SK-N-SH (cell line): Measurements from ENCODE around the gene ANKRD18A. TPM values are rescaled to one million over a fixed set of nuclear protein-coding genes. Genes with fewer than 3 reads are reported as not detected.
"Not testable (repeated sequence)": the region's sequence is repeated elsewhere in the genome, so short reads cannot be mapped to it uniquely, and the experiment has no call there.

ENCODE experiments used
- CTCF ChIA-PET: fragments of 300-600, 350-600 bp; formaldehyde crosslinking; extraction: SDS; loops from one replicate; lab custom pipeline; 2021; lab: Yijun Ruan, JAX
- POLR2A ChIA-PET: fragments of 350-600 bp; sonication (Branson Sonifier 250); formaldehyde crosslinking; extraction: SDS; loops from one replicate; lab custom pipeline; 2020; ENCODE audit warnings: antibody characterized with exemption, inconsistent platforms; lab: Yijun Ruan, JAX
- DNase-seq: peaks from one replicate; pipeline ENCODE4 v3.0.0; 2012
- H2AFZ ChIP-seq: fragments of 200-600 bp; sonication (generic); 2 replicates; pipeline ENCODE4 v1.8.1; 2016; ENCODE audit warnings: antibody characterized with exemption, mild to moderate bottlenecking, low read depth
- H3F3A ChIP-seq: fragments of 200-600 bp; sonication (generic); replicated peaks from 2 replicates; pipeline ENCODE3; 2016; ENCODE audit warnings: antibody characterized with exemption, mild to moderate bottlenecking; ENCODE audit not compliant: insufficient read depth
- H3K27ac ChIP-seq, 2 experiments: fragments of 200-500 bp in 1 of 2; fragments of 200-600 bp in 1 of 2; sonication (Bioruptor generic) in 1 of 2; sonication (generic), shearing (Covaris generic) in 1 of 2; 2 replicates each; pipeline versions ENCODE4 v1.5.1 to v1.6.1; 2014 to 2016; ENCODE audit warnings: low read depth in 2 of 2, inconsistent platforms in 1 of 2, low read length in 1 of 2, mild to moderate bottlenecking in 1 of 2, mixed read lengths in 1 of 2
- H3K27me3 ChIP-seq: fragments of 200-600 bp; sonication (generic), shearing (Covaris generic); 2 replicates; pipeline ENCODE4 v1.6.1; 2016; ENCODE audit warnings: mixed run types; ENCODE audit not compliant: insufficient read depth
- H3K36me3 ChIP-seq, 2 experiments: fragments of 200-500 bp in 1 of 2; fragments of 200-600 bp in 1 of 2; sonication (Bioruptor generic) in 1 of 2; sonication (generic) in 1 of 2; replicated peaks in 1 of 2; 2 replicates each; pipeline versions ENCODE3 to v1.5.1; 2014 to 2016; ENCODE audit warnings: low read length in 1 of 2, mild to moderate bottlenecking in 1 of 2; ENCODE audit not compliant: insufficient read depth in 2 of 2, control insufficient read depth in 1 of 2
- H3K4me1 ChIP-seq, 2 experiments: fragments of 200-500 bp in 1 of 2; fragments of 200-600 bp in 1 of 2; sonication (Bioruptor generic) in 1 of 2; sonication (generic), shearing (Covaris generic) in 1 of 2; 2 replicates each; pipeline versions ENCODE4 v1.5.1 to v1.6.1; 2014 to 2016; ENCODE audit warnings: low read depth in 1 of 2, low read length in 1 of 2, mixed run types in 1 of 2; ENCODE audit not compliant: insufficient read depth in 2 of 2, control insufficient read depth in 1 of 2
- H3K4me2 ChIP-seq: fragments of 200-600 bp; sonication (generic), shearing (Covaris generic); 2 replicates; pipeline ENCODE4 v1.6.1; 2017; ENCODE audit warnings: mixed run types
- H3K4me3 ChIP-seq, 2 experiments: fragments of 200-500 bp in 1 of 2; fragments of 200-600 bp in 1 of 2; sonication (Bioruptor generic) in 1 of 2; sonication (generic), shearing (Covaris generic) in 1 of 2; 2 replicates each; pipeline versions ENCODE4 v1.5.1 to v1.8.1; 2014 to 2016; ENCODE audit warnings: low read depth in 2 of 2, inconsistent platforms in 1 of 2, low read length in 1 of 2, mild to moderate bottlenecking in 1 of 2, mixed read lengths in 1 of 2, moderate library complexity in 1 of 2
- H3K79me2 ChIP-seq: fragments of 200-600 bp; sonication (generic); 2 replicates; pipeline ENCODE4 v1.8.1; 2017; ENCODE audit warnings: mild to moderate bottlenecking; ENCODE audit not compliant: insufficient read depth
- H3K9ac ChIP-seq: fragments of 200-600 bp; sonication (generic); 2 replicates; pipeline ENCODE4 v1.6.1; 2017; ENCODE audit warnings: mixed run types
- H3K9me2 ChIP-seq: fragments of 200-600 bp; sonication (generic); 2 replicates; pipeline ENCODE4 v1.6.1; 2017; ENCODE audit warnings: mixed run types
- H3K9me3 ChIP-seq: fragments of 200-600 bp; sonication (generic); 2 replicates; pipeline ENCODE4 v1.6.1; 2017; ENCODE audit warnings: mixed run types, mild to moderate bottlenecking, moderate library complexity
- H4K20me1 ChIP-seq: fragments of 200-600 bp; sonication (generic); 2 replicates; pipeline ENCODE4 v1.6.1; 2017; ENCODE audit warnings: mild to moderate bottlenecking, mixed run types; ENCODE audit not compliant: insufficient read depth
- WGBS: methylation state at CpG from one replicate; pipeline ENCODE4 v1.1.6; 2017; ENCODE audit warnings: low lambda C conversion rate; 5-methylcytosine and 5-hydroxymethylcytosine counted together
- polyA plus RNA-seq, 3 experiments: library from polyadenylated mRNA; depleted of rRNA; stranded (reverse); fragments of >200 nt; gene quantifications; 2 replicates each; pipeline ENCODE4 v1.2.3, GENCODE V29; 2012

Gene ANKRD18A
- polyA plus RNA-seq, 1 of the 3 experiments (the other 2 are of a cell fraction), result 0.02 TPM

- H3K36me3 ChIP-seq, H3K9me3 ChIP-seq, H3K4me2 ChIP-seq, DNase-seq, H3K9ac ChIP-seq, H3K27ac ChIP-seq, H3K79me2 ChIP-seq, H3K27me3 ChIP-seq, H3F3A ChIP-seq, H3K4me3 ChIP-seq, H2AFZ ChIP-seq, CTCF ChIA-PET, H3K9me2 ChIP-seq, H4K20me1 ChIP-seq, POLR2A ChIA-PET, H3K4me1 ChIP-seq: not testable (repeated sequence)
- 22% methylated on average over 3 of the region's 3 CpGs for WGBS
Measured at GRCh38 chr9:38559172-38559571, 61.2 kb downstream of the ANKRD18A start.

DNA sequence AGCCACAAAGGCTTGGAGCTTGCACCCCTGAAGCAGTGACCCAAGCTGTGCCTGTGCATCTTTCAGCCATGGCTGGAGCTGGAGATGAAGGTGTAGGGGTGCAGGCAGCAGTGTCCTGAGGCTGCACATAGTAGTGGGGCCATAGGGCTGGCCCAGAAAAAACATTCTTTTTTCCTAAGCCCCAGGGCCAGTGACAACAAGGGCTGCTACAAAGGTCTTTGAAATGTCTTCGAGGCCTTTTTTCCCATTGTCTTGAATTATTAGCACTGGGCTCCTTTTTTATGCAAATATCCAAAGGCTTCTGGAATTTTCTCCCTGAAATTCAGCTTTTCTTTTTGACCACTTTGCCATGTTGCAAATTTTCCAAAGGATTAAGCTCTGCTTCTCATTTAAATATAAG is 62.6 kb downstream of the ANKRD18A start:
- POLR2A ChIA-PET, DNase-seq, H3K4me1 ChIP-seq, CTCF ChIA-PET, H4K20me1 ChIP-seq, H3K27me3 ChIP-seq, H3K9ac ChIP-seq, H3F3A ChIP-seq, H3K9me3 ChIP-seq, H3K27ac ChIP-seq, H3K9me2 ChIP-seq, H3K4me3 ChIP-seq, H2AFZ ChIP-seq, H3K4me2 ChIP-seq, H3K79me2 ChIP-seq, H3K36me3 ChIP-seq: not testable (repeated sequence)
- 5% methylated on average over 1 of the region's 1 CpG for WGBS

DNA sequence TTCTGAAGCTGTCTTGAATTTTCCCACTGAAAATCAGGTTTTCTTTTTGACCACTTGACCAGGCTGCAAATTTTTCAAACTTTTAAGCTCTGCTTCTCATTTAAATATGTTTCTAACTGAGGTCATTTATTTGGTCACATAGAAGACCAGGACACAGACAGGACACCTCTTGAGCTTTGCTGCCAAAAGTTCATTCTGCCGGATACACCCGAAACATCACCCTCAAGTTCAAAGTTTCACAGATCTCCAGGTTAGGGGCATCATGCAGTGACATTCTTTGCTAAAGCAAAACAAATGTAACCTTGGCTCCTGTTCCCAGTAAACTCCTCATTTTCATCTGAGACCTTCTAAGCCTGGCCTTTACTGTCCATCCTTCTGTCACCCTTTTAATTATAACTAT is 65.4 kb downstream of the ANKRD18A start:
- H3K36me3 ChIP-seq, POLR2A ChIA-PET: not testable (repeated sequence)

DNA sequence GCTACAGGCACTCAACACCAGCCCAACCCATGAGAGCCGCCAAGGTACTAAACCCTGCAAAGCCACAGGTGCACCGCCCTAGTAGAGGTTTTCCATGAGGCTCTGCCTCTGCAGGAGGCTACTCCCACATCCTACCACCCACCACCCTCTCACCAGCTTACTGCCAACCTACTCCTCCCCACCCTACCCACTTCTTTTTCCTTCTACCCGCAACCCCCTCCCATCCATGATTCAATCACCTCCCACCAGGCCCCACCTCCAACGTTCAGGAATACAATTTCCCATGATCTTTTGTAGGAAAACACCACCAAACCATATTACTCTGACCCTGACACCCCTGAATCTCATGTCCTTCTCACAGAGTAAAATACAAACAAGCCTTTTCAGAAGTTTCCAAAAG is 67.4 kb downstream of the ANKRD18A start:
- CTCF ChIA-PET, H3F3A ChIP-seq, H3K4me2 ChIP-seq, H2AFZ ChIP-seq, H3K36me3 ChIP-seq, H3K27me3 ChIP-seq, H3K79me2 ChIP-seq, H3K9me2 ChIP-seq, H3K4me3 ChIP-seq, H4K20me1 ChIP-seq, POLR2A ChIA-PET, DNase-seq, H3K9ac ChIP-seq, H3K27ac ChIP-seq, H3K9me3 ChIP-seq, H3K4me1 ChIP-seq: not testable (repeated sequence)
- WGBS, result 44% methylated on average over 3 of the region's 4 CpGs

More for the DNA sequence above, 65.4 kb downstream of the ANKRD18A start:
- H3K4me3 ChIP-seq, H4K20me1 ChIP-seq, DNase-seq, H3K4me2 ChIP-seq, H3F3A ChIP-seq, H3K9me3 ChIP-seq, H3K4me1 ChIP-seq, H3K9ac ChIP-seq, H3K79me2 ChIP-seq, H3K27ac ChIP-seq, H2AFZ ChIP-seq, H3K9me2 ChIP-seq, CTCF ChIA-PET, H3K27me3 ChIP-seq: not testable (repeated sequence)
- WGBS, result 67% methylated on average over 2 of the region's 2 CpGs

DNA sequence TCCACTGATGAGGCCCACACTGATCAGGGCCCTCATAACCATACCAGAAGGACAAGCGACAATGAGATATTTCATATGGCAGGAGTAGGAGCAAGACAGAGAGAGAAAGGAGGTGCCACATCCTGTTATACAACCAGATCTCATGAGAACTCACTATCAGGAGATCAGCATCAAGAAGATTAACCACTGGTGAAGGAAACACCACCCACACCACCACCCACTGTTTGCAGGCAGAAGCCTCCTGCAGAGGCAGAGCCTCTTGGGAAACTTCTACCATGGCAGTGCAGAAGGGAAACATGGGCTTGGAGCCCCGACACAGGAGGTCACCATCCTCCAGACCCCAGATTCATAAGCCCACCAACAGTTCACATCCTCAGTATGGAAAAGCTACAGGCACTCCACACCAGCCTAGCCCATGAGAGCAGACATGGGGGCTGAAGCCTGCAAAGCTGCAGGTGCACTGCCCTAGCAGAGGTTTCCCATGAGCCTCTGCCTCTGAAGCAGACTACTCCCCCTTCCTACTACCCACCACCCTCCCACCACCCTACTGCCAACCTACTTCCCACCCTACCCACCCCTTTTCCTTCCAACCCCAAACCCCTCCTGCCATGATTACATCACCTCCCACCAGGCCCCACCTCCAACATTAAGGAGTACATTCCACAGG is 73.8 kb downstream of the ANKRD18A start:
- CTCF ChIA-PET, result not testable (repeated sequence)

DNA sequence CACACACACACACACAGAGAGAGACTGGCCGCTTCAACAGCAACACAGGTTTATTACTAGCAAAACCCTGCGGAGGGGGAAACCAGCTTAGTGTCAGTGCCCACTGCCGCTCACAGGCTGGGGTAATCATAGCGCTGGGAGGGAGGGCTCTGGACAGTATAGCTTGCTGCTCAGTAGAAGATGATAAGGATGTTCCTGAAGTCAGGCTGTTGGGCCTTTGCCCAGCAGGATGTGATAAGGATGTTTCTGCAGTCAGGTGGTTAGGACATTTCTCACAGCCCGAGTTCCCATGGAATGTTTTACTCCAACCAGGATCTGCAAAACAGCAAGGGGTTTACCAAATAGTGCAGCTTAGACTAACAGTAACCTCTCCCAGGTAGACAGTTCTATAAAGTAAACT is 79.9 kb downstream of the ANKRD18A start:
- POLR2A ChIA-PET, H3K4me1 ChIP-seq, H3K79me2 ChIP-seq, H3K27me3 ChIP-seq, H3K9me2 ChIP-seq, H2AFZ ChIP-seq, H3K27ac ChIP-seq, H3K4me3 ChIP-seq, H3K9me3 ChIP-seq, H3K4me2 ChIP-seq, H3K36me3 ChIP-seq, H3K9ac ChIP-seq, DNase-seq, CTCF ChIA-PET, H3F3A ChIP-seq, H4K20me1 ChIP-seq: not testable (repeated sequence)
- 17% methylated on average over 1 of the region's 5 CpGs for WGBS

More for the DNA sequence above, 73.8 kb downstream of the ANKRD18A start:
- H3K27ac ChIP-seq, H3K9me2 ChIP-seq, H3K4me3 ChIP-seq, H3K9me3 ChIP-seq, H3K4me1 ChIP-seq, H4K20me1 ChIP-seq, H3K4me2 ChIP-seq, H2AFZ ChIP-seq, H3F3A ChIP-seq, H3K27me3 ChIP-seq, H3K9ac ChIP-seq, POLR2A ChIA-PET, H3K36me3 ChIP-seq, H3K79me2 ChIP-seq, DNase-seq: not testable (repeated sequence)
- WGBS, result 44% methylated on average over 1 of the region's 2 CpGs
